ENCODE results near the gene CYP2A6. TPM values are rescaled to one million over a fixed set of nuclear protein-coding genes. Genes with fewer than 3 reads are reported as not detected.

CYP2A6 gene
- polyA plus RNA-seq, 1 of the 3 experiments (the other 2 are of a cell fraction) = not detected

- CTCF ChIA-PET = interaction anchor here (1.2 to 1.3 kb wide), 3 partner anchors 8 to 138 kb away, joined by 3 to 4 read pairs (median 4); partner anchors contain the start of gene RAB4B
- Histone ChIP-seq H2AFZ (ENCODE audit: low read depth) (no peak overlapping the region), H3K4me1 (ENCODE audit: control insufficient read depth in 1 of 2, insufficient read depth in 2 of 2, low read depth in 1 of 2, low read length in 1 of 2) (peaks cover 42 to 69% of the 10 kb centered on the region in 2 experiments; a peak in 2 of 4 replicates), H3K79me2 (ENCODE audit: insufficient read depth) (peaks cover 74% of the 10 kb centered on the region), H3F3A (replicated peaks; ENCODE audit: insufficient read depth) (peaks cover 20% of the 10 kb centered on the region), H3K4me2 (peak overlapping the region; percentile 98), H3K27me3 (ENCODE audit: insufficient read depth) (no peaks in the 10 kb centered on the region), H3K9ac (no peak overlapping the region; the same call in 1 of the 2 replicates), H3K9me3 (no peaks in the 10 kb centered on the region), H3K36me3 (replicated peaks in 1 of 2; ENCODE audit: control insufficient read depth in 1 of 2, insufficient read depth in 2 of 2, low read length in 1 of 2) (peaks cover 21 to 33% of the 10 kb centered on the region in 2 experiments), H3K9me2 (no peaks in the 10 kb centered on the region), H3K4me3 (ENCODE audit: low read depth in 2 of 2, low read length in 1 of 2) (peak overlapping the region; percentile 71 to 80; a peak in 3 of 4 replicates), H4K20me1 (ENCODE audit: insufficient read depth) (peaks cover 69% of the 10 kb centered on the region), H3K27ac (ENCODE audit: low read depth in 2 of 2, low read length in 1 of 2) (peak overlapping the region in 1 of 2 experiments; percentile 67; a peak in 2 of 4 replicates)
- 76% methylated on average over 10 of the region's 13 CpGs for WGBS (ENCODE audit: low lambda C conversion rate)
- DNase-seq = no peak
- POLR2A ChIA-PET = interaction anchor here (0.9 kb wide), 1 partner anchor 24 kb away, joined by 4 read pairs; the partner anchor contains the start of gene RAB4B
- no peak for TF ChIP-seq USF2 (IDR thresholded peaks at IDR 0.05; ENCODE audit: borderline replicate concordance, low read depth, low read length)
- TF ChIP-seq MXI1 (IDR thresholded peaks at IDR 0.05; ENCODE audit: low read depth, low read length) = no peak
- TF ChIP-seq YY1 (IDR thresholded peaks at IDR 0.05; ENCODE audit: low read depth) = no peak
- TF ChIP-seq FOSL2 (IDR thresholded peaks at IDR 0.05; ENCODE audit: borderline replicate concordance, low read depth) = no peak
- no peak for TF ChIP-seq GATA2 (CRISPR knock-in tag; IDR thresholded peaks at IDR 0.05)
- no peak for TF ChIP-seq CTCF (IDR thresholded peaks at IDR 0.05)
- TF ChIP-seq RAD21 (IDR thresholded peaks at IDR 0.05; ENCODE audit: low read length) = no peak
- no peak for TF ChIP-seq MEF2A (IDR thresholded peaks at IDR 0.05; ENCODE audit: borderline replicate concordance, low read depth)
- no peak for TF ChIP-seq RFX5 (IDR thresholded peaks at IDR 0.05; ENCODE audit: low read length)
- TF ChIP-seq MAX (IDR thresholded peaks at IDR 0.05; ENCODE audit: low read depth) = no peak
- TF ChIP-seq EZH2phosphoT487 (IDR thresholded peaks at IDR 0.05; ENCODE audit: borderline replicate concordance, low read depth) = no peak
- no peak for TF ChIP-seq EP300 (IDR thresholded peaks at IDR 0.05; ENCODE audit: borderline replicate concordance in 1 of 2, low read depth in 1 of 2, low read length in 1 of 2)
- no peak for TF ChIP-seq PBX3 (IDR thresholded peaks at IDR 0.05)
- TF ChIP-seq ELF1 (IDR thresholded peaks at IDR 0.05) = no peak
- no peak for TF ChIP-seq IRF3 (IDR thresholded peaks at IDR 0.05; ENCODE audit: low read depth, low read length)
- no peak for TF ChIP-seq TCF12 (IDR thresholded peaks at IDR 0.05)
- no peak for TF ChIP-seq NFIC (IDR thresholded peaks at IDR 0.05; ENCODE audit: borderline replicate concordance)
- TF ChIP-seq NRF1 (IDR thresholded peaks at IDR 0.05; ENCODE audit: low read depth, low read length) = no peak
- no peak for TF ChIP-seq REST (IDR thresholded peaks at IDR 0.05; ENCODE audit: low read depth, low read length)
These were observed 48.6 kb downstream of the CYP2A6 start for GRCh38 chr19:40801426-40802299.

Measured in SK-N-SH (cell line).